CD14-positive monocyte (primary cell): Measurements from ENCODE around the gene MOB3B. TPM values are rescaled to one million over a fixed set of nuclear protein-coding genes. Genes with fewer than 3 reads are reported as not detected.

ENCODE experiments used
- DNase-seq, 3 donors: peaks; one replicate each; pipeline ENCODE4 v3.0.0-alpha.2; 2011 to 2022
- H2AFZ ChIP-seq: 2 replicates; pipeline ENCODE4 v1.6.0; 2012; ENCODE audit warnings: mild to moderate bottlenecking, low read depth, low read length, inconsistent platforms; ENCODE audit not compliant: insufficient read depth, poor library complexity, severe bottlenecking
- H3K27ac ChIP-seq, 2 donors: 1 replicate in 1 of 2; 2 replicates in 1 of 2; pipeline ENCODE4 v1.5.1; 2012 to 2013; ENCODE audit warnings: low read length in 2 of 2, control low read depth in 1 of 2, inconsistent platforms in 1 of 2, low read depth in 1 of 2, mild to moderate bottlenecking in 1 of 2
- H3K27me3 ChIP-seq, 2 donors: one replicate each; pipeline versions ENCODE4 v1.6.0 to v1.6.1; 2011 to 2013; ENCODE audit warnings: low read length in 2 of 2; ENCODE audit not compliant: control insufficient read depth in 2 of 2, insufficient read depth in 2 of 2
- H3K36me3 ChIP-seq, 2 donors: replicated peaks in 1 of 2; 1 replicate in 1 of 2; 2 replicates in 1 of 2; pipeline versions ENCODE4 v1.5.1 to v1.6.1; 2012 to 2013; ENCODE audit warnings: low read length in 2 of 2, control low read depth in 1 of 2, inconsistent platforms in 1 of 2, mild to moderate bottlenecking in 1 of 2; ENCODE audit not compliant: insufficient read depth in 2 of 2, control insufficient read depth in 1 of 2
- H3K4me1 ChIP-seq, 2 donors: 1 replicate in 1 of 2; 2 replicates in 1 of 2; pipeline versions ENCODE4 v1.5.1 to v1.6.1; 2012 to 2013; ENCODE audit warnings: low read length in 2 of 2, control low read depth in 1 of 2, inconsistent platforms in 1 of 2, mild to moderate bottlenecking in 1 of 2, moderate library complexity in 1 of 2; ENCODE audit not compliant: insufficient read depth in 2 of 2, control insufficient read depth in 1 of 2
- H3K4me2 ChIP-seq: replicated peaks from 2 replicates; pipeline ENCODE3; 2012; ENCODE audit warnings: low read length, moderate library complexity, mild to moderate bottlenecking; ENCODE audit not compliant: poor library complexity, severe bottlenecking; ENCODE audit errors: extremely low read depth
- H3K4me3 ChIP-seq, 3 experiments: fragments of 200-600 bp in 1 of 3; sonication (generic) in 1 of 3; replicated peaks in 1 of 3; 1 replicate in 2 of 3; 2 replicates in 1 of 3; pipeline ENCODE4 v1.5.1; 2011 to 2013; ENCODE audit warnings: low read length in 3 of 3, mild to moderate bottlenecking in 3 of 3, control low read depth in 2 of 3, low read depth in 2 of 3, inconsistent platforms in 1 of 3, moderate library complexity in 1 of 3
- H3K79me2 ChIP-seq: 2 replicates; pipeline ENCODE4 v1.6.0; 2012; ENCODE audit warnings: mild to moderate bottlenecking, control low read depth, inconsistent platforms, low read length, moderate library complexity; ENCODE audit not compliant: insufficient read depth
- H3K9ac ChIP-seq: 2 replicates; pipeline ENCODE4 v1.6.0; 2017; ENCODE audit warnings: low read length, mild to moderate bottlenecking; ENCODE audit not compliant: insufficient read depth, poor library complexity, severe bottlenecking
- H3K9me3 ChIP-seq, 2 donors: replicated peaks in 1 of 2; 1 replicate in 1 of 2; 2 replicates in 1 of 2; pipeline versions ENCODE4 v1.5.1 to v1.6.1; 2012 to 2013; ENCODE audit warnings: low read length in 2 of 2, control low read depth in 1 of 2; ENCODE audit not compliant: control insufficient read depth in 1 of 2, insufficient read depth in 1 of 2
- H4K20me1 ChIP-seq: 2 replicates; pipeline ENCODE4 v1.6.0; 2012; ENCODE audit warnings: mild to moderate bottlenecking, low read length, control low read depth, moderate library complexity; ENCODE audit not compliant: insufficient read depth
- H3K27ac Mint-ChIP-seq, 7 donors: one replicate each; pipeline ENCODE4 v1.8.0; 2020; ENCODE audit warnings: mild to moderate bottlenecking in 7 of 7, mixed read lengths in 7 of 7, moderate library complexity in 6 of 7, inconsistent platforms in 2 of 7
- H3K27me3 Mint-ChIP-seq, 3 donors: one replicate each; pipeline ENCODE4 v1.8.0; 2021 to 2022; ENCODE audit warnings: low read depth in 3 of 3, mild to moderate bottlenecking in 3 of 3, mixed read lengths in 3 of 3, moderate library complexity in 3 of 3, inconsistent platforms in 1 of 3
- H3K36me3 Mint-ChIP-seq, 2 donors: one replicate each; pipeline ENCODE4 v1.8.0; 2020; ENCODE audit warnings: mixed read lengths in 2 of 2, inconsistent platforms in 1 of 2, mild to moderate bottlenecking in 1 of 2
- H3K4me1 Mint-ChIP-seq: one replicate; pipeline ENCODE4 v1.8.0; 2020; ENCODE audit warnings: mild to moderate bottlenecking, mixed read lengths
- H3K4me3 Mint-ChIP-seq, 2 donors: one replicate each; pipeline ENCODE4 v1.8.0; 2020; ENCODE audit warnings: mild to moderate bottlenecking in 2 of 2, mixed read lengths in 2 of 2, moderate library complexity in 1 of 2
- H3K9me3 Mint-ChIP-seq, 7 donors: one replicate each; pipeline ENCODE4 v1.8.0; 2020 to 2022; ENCODE audit warnings: mixed read lengths in 7 of 7, mild to moderate bottlenecking in 6 of 7, moderate library complexity in 6 of 7, inconsistent platforms in 2 of 7
- WGBS: methylation state at CpG from one replicate; pipeline ENCODE4 v1.1.5; 2013; ENCODE audit warnings: missing lambda C conversion rate; ENCODE audit not compliant: insufficient coverage; 5-methylcytosine and 5-hydroxymethylcytosine counted together
- intact Hi-C, 2 donors: fragments of 100-400 bp; cut with micrococcal nuclease; formaldehyde crosslinking; loops; one replicate each; pipeline versions ENCODE4 v1.15.0 to v1.15.1; 2023
- polyA plus RNA-seq, 3 donors: library from polyadenylated mRNA; depleted of rRNA in 1 of 3; unstranded in 2 of 3; stranded (reverse) in 1 of 3; fragments of 300-500 nt in 2 of 3; fragments of >200 nt in 1 of 3; fragmentation: Illumina TruSeq in 2 of 3; gene quantifications; 1 replicate in 2 of 3; 2 replicates in 1 of 3; pipeline ENCODE4 v1.2.3, GENCODE V29; 2012 to 2021
- TF ChIP-seq, protein P1 (sequence below): fragments of 200-600 bp; IDR thresholded peaks from one replicate; pipeline ENCODE4 v1.8.0; 2022; ENCODE audit warnings: antibody characterized with exemption, mild to moderate bottlenecking

The MOB3B gene
- polyA plus RNA-seq, 3 donors = 1.2 to 2.2 (median 1.4) TPM

DNA sequence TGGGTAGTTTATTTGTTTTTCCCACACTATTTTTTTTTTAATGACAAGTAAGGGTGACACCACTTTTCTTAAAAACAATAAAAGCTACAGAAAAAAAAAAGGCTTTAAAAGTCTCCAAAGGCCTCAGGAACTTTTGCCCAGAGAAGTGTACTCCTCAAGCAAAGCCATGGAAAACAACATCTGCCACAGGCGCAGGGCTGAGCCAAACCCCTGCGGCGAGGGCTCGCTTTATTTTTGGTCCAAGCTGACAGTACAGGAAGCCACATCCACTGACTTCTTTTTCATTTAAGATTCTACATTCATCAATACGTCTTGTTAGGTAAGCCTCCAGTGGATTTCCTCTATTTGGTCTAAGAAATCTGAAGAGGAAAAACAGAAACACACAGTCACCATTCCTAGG, 57.4 kb downstream of the MOB3B start:
- no peak overlapping the region for H3K4me2 ChIP-seq

DNA sequence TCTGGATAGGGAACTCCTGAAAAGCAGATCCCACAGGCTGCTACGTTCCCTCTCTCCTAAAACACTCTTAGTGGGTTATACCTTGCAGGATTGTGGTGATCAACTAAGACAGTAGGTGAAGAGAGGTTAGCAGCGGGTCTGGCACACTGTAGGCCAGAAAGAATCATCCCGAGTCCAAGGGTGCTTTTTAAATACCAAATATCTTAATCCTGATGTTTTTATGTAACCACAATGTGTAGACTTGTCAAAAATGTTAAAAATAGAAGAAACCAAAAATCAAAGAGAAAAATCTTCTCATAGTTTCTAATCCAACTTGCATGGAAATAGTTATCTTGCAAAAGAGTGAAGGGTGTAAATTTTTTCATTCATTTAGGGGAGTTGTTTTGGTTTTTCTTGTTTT, 57.8 kb downstream of the MOB3B start:
- TF ChIP-seq, protein P1, sequence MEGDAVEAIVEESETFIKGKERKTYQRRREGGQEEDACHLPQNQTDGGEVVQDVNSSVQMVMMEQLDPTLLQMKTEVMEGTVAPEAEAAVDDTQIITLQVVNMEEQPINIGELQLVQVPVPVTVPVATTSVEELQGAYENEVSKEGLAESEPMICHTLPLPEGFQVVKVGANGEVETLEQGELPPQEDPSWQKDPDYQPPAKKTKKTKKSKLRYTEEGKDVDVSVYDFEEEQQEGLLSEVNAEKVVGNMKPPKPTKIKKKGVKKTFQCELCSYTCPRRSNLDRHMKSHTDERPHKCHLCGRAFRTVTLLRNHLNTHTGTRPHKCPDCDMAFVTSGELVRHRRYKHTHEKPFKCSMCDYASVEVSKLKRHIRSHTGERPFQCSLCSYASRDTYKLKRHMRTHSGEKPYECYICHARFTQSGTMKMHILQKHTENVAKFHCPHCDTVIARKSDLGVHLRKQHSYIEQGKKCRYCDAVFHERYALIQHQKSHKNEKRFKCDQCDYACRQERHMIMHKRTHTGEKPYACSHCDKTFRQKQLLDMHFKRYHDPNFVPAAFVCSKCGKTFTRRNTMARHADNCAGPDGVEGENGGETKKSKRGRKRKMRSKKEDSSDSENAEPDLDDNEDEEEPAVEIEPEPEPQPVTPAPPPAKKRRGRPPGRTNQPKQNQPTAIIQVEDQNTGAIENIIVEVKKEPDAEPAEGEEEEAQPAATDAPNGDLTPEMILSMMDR = no peak
- H3K36me3 ChIP-seq = no peaks in the 10 kb centered on the region
- no CpG with 5 or more reads among the region's 3 CpGs for WGBS
- H3K4me3 Mint-ChIP-seq = no peak overlapping the region
- intact Hi-C loops = no loop called here
- H3K27me3 Mint-ChIP-seq = peaks cover 0 to 4% (median 0%) of the 10 kb centered on the region in 3 donors
- peaks cover 24 to 30% of the 10 kb centered on the region in 2 donors for H3K36me3 Mint-ChIP-seq
- peaks cover 15% of the 10 kb centered on the region for H3K4me1 Mint-ChIP-seq
- peaks cover 0 to 5% (median 2%) of the 10 kb centered on the region in 7 donors for H3K9me3 Mint-ChIP-seq
- no peaks in the 10 kb centered on the region for H4K20me1 ChIP-seq
- DNase-seq = no peak
- H3K27ac Mint-ChIP-seq = no peak overlapping the region
- peaks cover 8 to 10% of the 10 kb centered on the region in 2 donors for H3K4me1 ChIP-seq
- H2AFZ ChIP-seq = no peak overlapping the region
- H3K79me2 ChIP-seq = no peaks in the 10 kb centered on the region
- no peak overlapping the region for H3K4me3 ChIP-seq
- no peaks in the 10 kb centered on the region for H3K27me3 ChIP-seq
- no peak overlapping the region for H3K9ac ChIP-seq
- no peak overlapping the region for H3K27ac ChIP-seq
- no peaks in the 10 kb centered on the region for H3K9me3 ChIP-seq
- H3K4me2 ChIP-seq = no peak overlapping the region

More for the DNA sequence above, 57.4 kb downstream of the MOB3B start:
- Histone ChIP-seq H3K4me1 (peaks cover 8 to 10% of the 10 kb centered on the region in 2 donors), H3K79me2 (no peaks in the 10 kb centered on the region), H4K20me1 (no peaks in the 10 kb centered on the region), H3K27ac (no peak overlapping the region), H3K4me3 (no peak overlapping the region), H3K36me3 (no peaks in the 10 kb centered on the region), H3K9me3 (no peaks in the 10 kb centered on the region), H3K9ac (no peak overlapping the region), H2AFZ (no peak overlapping the region), H3K27me3 (no peaks in the 10 kb centered on the region)
- Mint-ChIP-seq H3K4me3 (no peak overlapping the region), H3K9me3 (peaks cover 0 to 5% (median 1%) of the 10 kb centered on the region in 7 donors), H3K4me1 (peaks cover 15% of the 10 kb centered on the region), H3K27ac (no peak overlapping the region), H3K27me3 (peaks cover 0 to 4% (median 0%) of the 10 kb centered on the region in 3 donors), H3K36me3 (peaks cover 27 to 34% of the 10 kb centered on the region in 2 donors)
- DNase-seq = no peak
- 0% methylated on average over 1 of the region's 5 CpGs for WGBS
- intact Hi-C loops = no loop called here
- TF ChIP-seq, protein P1 = no peak
